ENCODE measurements around the gene COL7A1. TPM values are rescaled to one million over a fixed set of nuclear protein-coding genes. Genes with fewer than 3 reads are reported as not detected.

Gene COL7A1
- total and polyA plus RNA-seq, 3 experiments from 2014 or later, result 0.59 to 0.93 TPM; not detected in 1

DNA sequence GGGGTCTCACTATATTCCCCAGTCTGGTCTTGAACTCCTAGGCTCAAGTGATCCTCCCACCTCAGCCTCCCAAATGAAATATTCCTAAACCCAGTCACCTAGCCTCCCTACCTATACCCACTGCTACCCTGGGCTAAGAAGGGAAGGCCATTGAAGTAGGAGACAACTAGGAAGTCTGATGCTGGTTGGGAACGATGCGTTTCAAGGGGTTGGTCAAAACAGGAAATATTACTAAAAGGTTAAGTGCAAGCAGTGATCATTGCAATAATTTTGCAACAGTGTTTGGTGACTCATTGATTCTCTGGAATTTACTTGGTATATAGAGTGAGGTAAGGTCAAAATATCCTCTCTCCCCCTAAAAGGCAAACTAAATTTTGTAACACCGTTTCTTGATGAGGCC is 18.9 kb upstream of the COL7A1 start:
- H3K36me3 Mint-ChIP-seq, result peaks cover 0 to 6% (median 0%) of the 10 kb centered on the region in 3 donors
- ChIA-PET POLR2A (no interaction called here), CTCF (no interaction called here)
- H3K9me3 Mint-ChIP-seq, result peaks cover 0 to 20% (median 10%) of the 10 kb centered on the region in 5 donors
- H3K4me3 ChIP-seq (ENCODE audit: low read length), result no peak overlapping the region
- H3K27me3 ChIP-seq (ENCODE audit: insufficient read depth, low read length, poor library complexity, severe bottlenecking), result no peaks in the 10 kb centered on the region
- H3K4me1 ChIP-seq (ENCODE audit: insufficient read depth, low read length), result no peaks in the 10 kb centered on the region
- H3K4me3 Mint-ChIP-seq, result peak overlapping the region in 1 of 7 donors; percentile 12
- H3K27ac ChIP-seq (ENCODE audit: low read depth, low read length), result no peak overlapping the region
- H3K36me3 ChIP-seq (ENCODE audit: insufficient read depth, low read length), result no peaks in the 10 kb centered on the region
- H3K4me1 Mint-ChIP-seq, result peaks cover 4 to 6% (median 4%) of the 10 kb centered on the region in 3 donors
- no peak for DNase-seq
- H3K27ac Mint-ChIP-seq, result no peak overlapping the region
- H3K9me3 ChIP-seq (ENCODE audit: low read length), result peaks cover 11% of the 10 kb centered on the region
- H3K27me3 Mint-ChIP-seq, result no peaks in the 10 kb centered on the region

DNA sequence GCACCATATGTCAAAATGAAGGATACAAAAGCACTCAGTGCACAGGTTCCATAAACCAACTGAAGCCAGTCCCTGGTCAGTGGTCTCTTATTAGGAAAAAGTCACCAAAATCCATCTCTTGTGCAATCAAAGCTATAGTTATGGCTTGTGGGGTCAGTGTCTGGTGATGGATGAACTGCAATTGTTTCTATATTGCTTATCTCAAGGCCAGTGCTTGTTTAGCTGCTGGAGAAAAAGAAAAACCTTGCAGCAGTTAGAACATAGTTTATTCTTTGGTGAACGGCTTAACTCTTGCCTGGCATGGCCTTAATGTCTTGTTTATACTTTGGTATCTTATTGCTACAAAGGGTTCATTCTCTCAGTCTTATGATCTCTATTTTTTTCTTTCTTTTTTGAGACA is 17.2 kb upstream of the COL7A1 start:
- Mint-ChIP-seq H3K27me3 (no peaks in the 10 kb centered on the region), H3K9me3 (peaks cover 0 to 9% (median 5%) of the 10 kb centered on the region in 5 donors), H3K4me3 (peak overlapping the region in 1 of 7 donors; percentile 58), H3K27ac (no peak overlapping the region), H3K36me3 (peaks cover 0 to 14% (median 2%) of the 10 kb centered on the region in 3 donors), H3K4me1 (peaks cover 14 to 19% (median 19%) of the 10 kb centered on the region in 3 donors)
- CTCF ChIA-PET, result interaction anchor here (3.0 kb wide), 1 partner anchor 212 kb away, joined by 10 read pairs; no protein-coding TSS in a partner anchor
- Histone ChIP-seq H3K4me1 (ENCODE audit: insufficient read depth, low read length) (peaks cover 13% of the 10 kb centered on the region), H3K4me3 (ENCODE audit: low read length) (no peak overlapping the region), H3K27me3 (ENCODE audit: insufficient read depth, low read length, poor library complexity, severe bottlenecking) (no peaks in the 10 kb centered on the region), H3K9me3 (ENCODE audit: low read length) (peaks cover 4% of the 10 kb centered on the region), H3K36me3 (ENCODE audit: insufficient read depth, low read length) (no peaks in the 10 kb centered on the region), H3K27ac (ENCODE audit: low read depth, low read length) (no peak overlapping the region)
- DNase-seq, result no peak
- POLR2A ChIA-PET, result interaction anchor here (0.7 kb wide), 1 partner anchor 1725 kb away, joined by 3 read pairs; no protein-coding TSS in a partner anchor

DNA sequence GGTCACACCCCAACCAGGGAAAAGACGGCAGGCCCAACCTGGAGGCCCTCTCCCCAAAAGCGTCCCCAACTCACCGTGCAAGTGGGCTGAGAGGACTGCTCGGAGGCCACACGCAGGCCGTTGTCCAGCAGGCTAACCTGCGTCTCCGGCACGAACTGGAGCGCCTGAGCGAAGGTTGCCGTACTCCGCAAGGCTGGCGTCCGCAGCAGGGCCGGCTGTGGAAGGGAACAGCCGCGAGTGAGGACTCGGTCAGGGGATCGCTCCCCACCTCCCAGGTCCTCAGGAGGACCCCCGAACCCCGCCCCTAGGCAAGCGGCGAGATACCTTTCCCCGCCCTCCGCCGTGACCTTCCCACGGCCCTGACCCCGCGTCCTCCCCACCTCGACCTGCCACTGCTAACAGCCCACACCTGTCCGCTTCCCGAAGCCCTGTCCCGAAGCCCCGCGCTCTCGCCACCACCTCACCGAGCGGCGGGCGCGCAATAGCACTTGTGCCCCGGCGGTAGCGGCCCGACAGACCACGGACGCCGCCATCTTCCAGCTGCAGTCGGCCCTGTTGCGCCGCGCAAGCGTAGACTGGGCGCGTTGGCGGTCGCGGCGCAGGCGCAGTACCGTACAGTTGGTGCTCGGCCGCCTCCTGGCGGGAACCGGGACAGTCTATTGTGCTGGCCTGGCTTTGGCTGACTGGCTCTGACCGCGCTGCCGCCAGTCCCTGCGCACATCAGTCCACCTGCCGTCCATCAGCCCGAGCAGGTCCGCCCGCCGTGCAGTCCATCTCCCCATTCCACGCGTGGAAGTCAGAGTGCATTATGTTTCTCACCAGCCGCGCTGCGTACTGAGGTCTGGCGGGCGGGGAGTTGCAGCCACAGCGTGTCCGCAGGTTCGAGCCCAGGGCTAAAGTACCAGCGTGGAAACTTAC is 14.2 kb upstream of the COL7A1 start, which contains the start of gene UQCRC1:
TSS of gene UQCRC1 (minus strand) at position 559 of the 918 bp plus-strand sequence. CDS start at position 533, 26 bp downstream.
- DNase-seq, result peak; percentile 88 to 94 (median 92)
- no peaks in the 10 kb centered on the region for H3K27me3 Mint-ChIP-seq

DNA sequence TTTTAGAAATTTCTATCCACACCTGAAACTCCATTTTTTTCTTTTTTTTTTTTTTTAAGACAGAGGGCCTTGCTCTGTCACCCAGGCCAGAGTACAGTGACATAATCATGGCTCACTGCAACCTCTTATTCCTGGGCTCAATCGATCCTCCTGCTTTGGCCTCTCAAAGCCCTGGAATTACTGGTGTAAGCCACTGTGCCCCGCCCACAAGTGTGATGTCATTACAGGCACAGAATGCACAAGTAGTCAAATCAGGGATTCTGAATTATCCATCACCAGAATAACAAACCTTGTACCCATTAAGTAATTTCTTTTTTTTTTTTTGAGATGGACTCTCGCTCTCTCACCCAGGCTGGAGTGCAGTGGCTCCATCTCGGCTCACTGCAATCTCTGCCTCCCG is 12.4 kb upstream of the COL7A1 start:
- Histone ChIP-seq H3K27me3 (ENCODE audit: insufficient read depth, low read length, poor library complexity, severe bottlenecking) (no peaks in the 10 kb centered on the region), H3K9me3 (ENCODE audit: low read length) (no peaks in the 10 kb centered on the region), H3K27ac (ENCODE audit: low read depth, low read length) (no peak overlapping the region), H3K36me3 (ENCODE audit: insufficient read depth, low read length) (peaks cover 30% of the 10 kb centered on the region), H3K4me3 (ENCODE audit: low read length) (no peak overlapping the region), H3K4me1 (ENCODE audit: insufficient read depth, low read length) (peaks cover 13% of the 10 kb centered on the region)
- Mint-ChIP-seq H3K4me1 (peaks cover 16 to 23% (median 19%) of the 10 kb centered on the region in 3 donors), H3K9me3 (no peaks in the 10 kb centered on the region), H3K36me3 (peaks cover 0 to 52% (median 6%) of the 10 kb centered on the region in 3 donors), H3K27ac (no peak overlapping the region), H3K4me3 (peak overlapping the region in 1 of 7 donors; percentile 91), H3K27me3 (no peaks in the 10 kb centered on the region)
- POLR2A ChIA-PET, result no interaction called here
- CTCF ChIA-PET, result interaction anchor here (0.7 kb wide), 1 partner anchor 57 kb away, joined by 3 read pairs; no protein-coding TSS in a partner anchor
- DNase-seq, result no peak

More for the DNA sequence above, 14.2 kb upstream of the COL7A1 start, which contains the start of gene UQCRC1:
- Histone ChIP-seq H3K27ac (ENCODE audit: low read depth, low read length) (peak within 1 kb of the TSS; percentile 83), H3K27me3 (ENCODE audit: insufficient read depth, low read length, poor library complexity, severe bottlenecking) (no peaks in the 10 kb centered on the region), H3K4me3 (ENCODE audit: low read length) (peak within 1 kb of the TSS; percentile 96), H3K4me1 (ENCODE audit: insufficient read depth, low read length) (peaks cover 13% of the 10 kb centered on the region), H3K9me3 (ENCODE audit: low read length) (no peaks in the 10 kb centered on the region), H3K36me3 (ENCODE audit: insufficient read depth, low read length) (peaks cover 14% of the 10 kb centered on the region)
- ChIA-PET CTCF (interaction anchor here (0.6 to 3.0 kb wide), 4 partner anchors 11 to 209 kb away, joined by 3 to 10 read pairs (median 4); no protein-coding TSS in a partner anchor), POLR2A (interaction anchor here (0.6 to 1.0 kb wide), 2 partner anchors 11 to 143 kb away, joined by 3 read pairs; no protein-coding TSS in a partner anchor)
- peak within 1 kb of the TSS; percentile 70 to 99 (median 97) for H3K27ac Mint-ChIP-seq
- peaks cover 16 to 23% (median 19%) of the 10 kb centered on the region in 3 donors for H3K4me1 Mint-ChIP-seq
- no peaks in the 10 kb centered on the region for H3K9me3 Mint-ChIP-seq
- H3K4me3 Mint-ChIP-seq, result peak within 1 kb of the TSS; percentile 91 to 100 (median 98)
- H3K36me3 Mint-ChIP-seq, result peaks cover 0 to 35% (median 2%) of the 10 kb centered on the region in 3 donors

DNA sequence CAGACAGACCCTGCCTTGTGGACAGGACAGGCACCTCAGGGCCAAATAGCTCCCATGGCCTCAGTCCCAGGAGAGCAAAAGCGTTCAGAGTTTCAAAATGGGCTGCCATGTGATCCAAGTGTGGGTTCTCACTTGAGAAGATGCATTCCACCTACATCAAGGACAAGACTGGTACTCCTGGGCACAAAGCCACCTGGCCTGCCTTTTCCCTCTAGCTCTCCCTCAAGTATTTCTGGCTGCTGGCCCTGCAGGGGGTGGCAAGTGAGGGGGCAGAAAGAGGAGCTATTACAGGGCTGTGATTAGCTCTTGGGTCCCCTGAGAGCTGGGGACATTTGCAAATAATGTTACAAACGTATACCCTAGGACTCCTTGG is 6.5 kb upstream of the COL7A1 start:
- Mint-ChIP-seq H3K4me1 (peaks cover 0 to 2% (median 2%) of the 10 kb centered on the region in 3 donors), H3K4me3 (no peak overlapping the region), H3K27ac (no peak overlapping the region), H3K27me3 (no peaks in the 10 kb centered on the region), H3K36me3 (peaks cover 0 to 92% (median 13%) of the 10 kb centered on the region in 3 donors), H3K9me3 (no peaks in the 10 kb centered on the region)
- H3K27me3 ChIP-seq (ENCODE audit: insufficient read depth, low read length, poor library complexity, severe bottlenecking), result no peaks in the 10 kb centered on the region
- H3K9me3 ChIP-seq (ENCODE audit: low read length), result no peaks in the 10 kb centered on the region
- no peak for DNase-seq
- H3K4me1 ChIP-seq (ENCODE audit: insufficient read depth, low read length), result no peaks in the 10 kb centered on the region
- POLR2A ChIA-PET, result no interaction called here
- H3K36me3 ChIP-seq (ENCODE audit: insufficient read depth, low read length), result peaks cover 56% of the 10 kb centered on the region
- no peak overlapping the region for H3K4me3 ChIP-seq (ENCODE audit: low read length)
- CTCF ChIA-PET, result interaction anchor here (0.7 to 1.2 kb wide), 2 partner anchors 38 to 43 kb away, joined by 3 read pairs; no protein-coding TSS in a partner anchor
- H3K27ac ChIP-seq (ENCODE audit: low read depth, low read length), result no peak overlapping the region

DNA sequence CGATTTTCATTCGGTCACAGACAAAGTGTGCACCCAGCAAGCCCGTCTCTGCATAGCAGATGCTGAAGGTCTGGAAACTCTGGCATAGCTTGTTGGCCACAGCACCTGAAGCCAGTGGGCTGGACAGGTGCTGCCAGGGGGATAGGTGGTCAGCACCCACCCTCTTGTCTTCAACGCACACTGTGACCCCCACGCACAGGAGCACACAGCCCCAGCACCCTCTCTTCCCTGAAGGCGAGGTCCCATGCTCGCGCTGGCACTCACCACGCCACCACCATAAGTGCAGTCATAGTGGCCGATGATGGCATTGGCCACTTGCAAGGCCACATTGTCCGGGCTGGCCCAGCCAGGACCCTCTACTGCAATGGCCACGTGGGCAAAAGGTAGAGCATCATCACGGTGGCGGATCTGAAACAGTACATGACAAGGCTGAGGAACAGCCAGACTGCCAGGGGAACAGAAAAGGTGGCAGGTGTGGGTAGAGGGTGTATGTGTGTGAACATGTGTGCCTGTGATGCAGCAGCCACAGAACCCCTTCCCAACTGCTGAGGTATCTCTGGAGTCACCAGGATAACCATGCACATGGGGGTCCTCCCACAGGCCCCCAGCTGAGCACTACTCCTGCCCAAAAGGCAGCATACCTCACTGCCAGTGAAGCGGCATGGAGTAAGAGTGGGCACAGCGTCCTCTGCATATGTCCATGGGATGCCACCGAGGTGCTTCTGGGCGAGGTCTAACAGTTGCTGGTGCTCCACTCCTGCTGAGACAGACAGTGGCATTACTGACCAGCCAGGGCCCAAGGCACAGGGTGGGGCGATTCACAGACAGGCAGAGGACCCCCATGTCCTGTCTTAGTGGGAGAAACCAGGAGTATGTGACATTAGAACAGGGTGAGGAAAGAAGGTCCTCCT is 5.8 kb upstream of the COL7A1 start:
- CTCF ChIA-PET, result interaction anchor here (1.2 kb wide), 1 partner anchor 43 kb away, joined by 3 read pairs; no protein-coding TSS in a partner anchor
- Mint-ChIP-seq H3K27me3 (peaks cover 0 to 3% of the 10 kb centered on the region in 2 donors), H3K9me3 (no peaks in the 10 kb centered on the region), H3K4me3 (no peak overlapping the region), H3K27ac (peak overlapping the region in 1 of 8 donors; percentile 36), H3K36me3 (peaks cover 0 to 89% (median 13%) of the 10 kb centered on the region in 3 donors), H3K4me1 (peaks cover 0 to under 1% (median 0%) of the 10 kb centered on the region in 3 donors)
- POLR2A ChIA-PET, result no interaction called here
- Histone ChIP-seq H3K27ac (ENCODE audit: low read depth, low read length) (no peak overlapping the region), H3K27me3 (ENCODE audit: insufficient read depth, low read length, poor library complexity, severe bottlenecking) (no peaks in the 10 kb centered on the region), H3K4me1 (ENCODE audit: insufficient read depth, low read length) (no peaks in the 10 kb centered on the region), H3K9me3 (ENCODE audit: low read length) (no peaks in the 10 kb centered on the region), H3K4me3 (ENCODE audit: low read length) (no peak overlapping the region), H3K36me3 (ENCODE audit: insufficient read depth, low read length) (peaks cover 56% of the 10 kb centered on the region)
- no peak for DNase-seq

DNA sequence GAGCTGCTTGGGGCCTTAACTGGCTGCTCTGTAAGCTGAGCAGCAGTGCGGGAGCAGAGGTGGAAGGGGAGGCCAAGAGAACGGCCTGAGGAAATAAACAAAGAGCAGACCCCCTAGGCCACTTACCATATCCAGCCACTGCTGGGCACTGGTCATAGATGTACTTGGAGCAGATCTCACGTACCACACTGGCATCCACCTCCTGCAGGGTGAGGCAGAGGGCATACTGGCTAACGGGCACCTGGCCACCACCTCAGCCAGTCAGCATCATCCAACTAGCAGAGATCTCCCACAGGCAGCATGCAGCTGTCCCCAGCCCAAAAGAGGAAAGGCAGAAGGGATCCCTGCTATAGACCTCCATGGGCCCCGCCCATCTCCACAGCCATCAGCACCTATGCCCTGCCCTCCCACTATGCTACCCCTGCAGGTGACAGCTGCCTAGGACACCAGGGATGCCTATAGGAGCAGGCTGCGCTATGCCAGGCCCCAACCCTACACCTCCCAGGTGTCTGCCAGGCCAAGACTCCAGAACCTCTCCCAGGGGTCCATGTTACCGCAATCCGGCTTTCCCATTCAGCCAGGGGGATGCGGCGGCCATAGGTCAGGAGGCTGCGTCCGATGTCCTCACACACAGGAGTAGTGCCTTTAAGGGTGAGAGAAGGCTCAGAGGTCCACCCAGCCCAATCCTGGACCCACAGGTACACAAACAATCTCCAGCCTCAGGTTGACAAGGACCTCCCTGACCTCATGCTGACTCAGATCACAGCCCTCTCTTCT is 4.6 kb upstream of the COL7A1 start:
- Mint-ChIP-seq H3K4me1 (peaks cover 0 to 5% (median 0%) of the 10 kb centered on the region in 3 donors), H3K4me3 (no peak overlapping the region), H3K27ac (peak overlapping the region in 2 of 8 donors; percentile 82 to 87), H3K9me3 (no peaks in the 10 kb centered on the region), H3K27me3 (peaks cover 0 to 10% of the 10 kb centered on the region in 2 donors), H3K36me3 (peaks cover 0 to 76% (median 13%) of the 10 kb centered on the region in 3 donors)
- no peak overlapping the region for H3K27ac ChIP-seq (ENCODE audit: low read depth, low read length)
- POLR2A ChIA-PET, result no interaction called here
- CTCF ChIA-PET, result interaction anchor here (1.7 kb wide), 1 partner anchor 10 kb away, joined by 4 read pairs; the partner anchor contains the start of gene UQCRC1
- DNase-seq, result no peak
- no peaks in the 10 kb centered on the region for H3K27me3 ChIP-seq (ENCODE audit: insufficient read depth, low read length, poor library complexity, severe bottlenecking)
- no peaks in the 10 kb centered on the region for H3K4me1 ChIP-seq (ENCODE audit: insufficient read depth, low read length)
- no peak overlapping the region for H3K4me3 ChIP-seq (ENCODE audit: low read length)
- peaks cover 45% of the 10 kb centered on the region for H3K36me3 ChIP-seq (ENCODE audit: insufficient read depth, low read length)
- H3K9me3 ChIP-seq (ENCODE audit: low read length), result no peaks in the 10 kb centered on the region
